ENCODE data around the gene ECPAS. TPM values are rescaled to one million over a fixed set of nuclear protein-coding genes. Genes with fewer than 3 reads are reported as not detected.
A peak's percentile ranks its signal among the peaks of the same experiment; 100 is the strongest.
"Not testable (repeated sequence)": the region's sequence is repeated elsewhere in the genome, so short reads cannot be mapped to it uniquely, and the experiment has no call there.

ECPAS gene
- total RNA-seq, 2 experiments from 2014 or later, result 72.8 to 75.3 TPM

DNA sequence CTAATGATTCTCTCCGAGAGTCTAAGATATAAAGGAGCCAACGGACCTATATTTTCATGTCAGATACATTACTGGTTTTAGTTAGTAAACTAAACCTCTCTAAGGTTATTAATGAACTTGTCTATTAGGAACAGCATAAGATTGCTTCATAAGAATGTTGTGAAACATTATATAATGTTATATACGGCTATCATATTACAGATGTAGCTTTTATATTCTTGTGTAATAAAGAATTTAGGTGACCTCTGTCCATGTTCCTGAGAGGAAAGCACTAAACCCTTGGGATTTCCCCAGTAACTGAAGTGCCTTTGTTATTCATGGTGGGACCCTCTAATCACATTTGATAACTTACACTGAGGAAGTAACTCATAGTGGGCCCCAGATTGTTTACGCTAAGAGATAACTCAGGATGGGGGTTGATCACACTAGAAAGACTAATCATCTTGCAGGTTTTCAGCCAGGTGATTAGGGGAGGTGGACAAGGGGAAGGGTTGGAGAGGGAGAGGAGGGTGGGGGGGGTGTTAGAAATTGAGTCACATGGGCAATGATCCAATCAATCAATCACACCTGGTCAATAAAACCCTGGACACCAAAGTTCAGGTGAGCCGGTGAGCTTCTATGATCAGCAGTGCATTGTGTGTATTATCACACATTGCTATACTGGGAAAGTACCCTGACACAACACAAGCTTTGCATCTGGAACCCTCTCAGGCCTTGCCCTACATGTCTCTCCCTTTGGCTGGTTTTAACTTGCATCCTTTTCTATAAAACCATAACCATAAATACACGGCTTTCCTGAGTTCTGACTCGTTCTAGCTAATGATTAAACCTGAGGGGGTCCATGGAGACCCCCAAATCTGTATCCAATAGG is 25.8 kb downstream of the ECPAS start:
- peaks cover 15% of the 10 kb centered on the region for H3K9me3 Mint-ChIP-seq (ENCODE audit: low read depth)
- CTCF ChIA-PET, result no interaction called here
- H3K4me3 Mint-ChIP-seq, result no peak overlapping the region
- ATAC-seq, result no peak
- no peaks in the 10 kb centered on the region for H3K27me3 Mint-ChIP-seq
- peaks cover 9% of the 10 kb centered on the region for H3K4me1 Mint-ChIP-seq
- H3K27ac Mint-ChIP-seq, result no peak overlapping the region
- H3K36me3 Mint-ChIP-seq, result peaks cover 30% of the 10 kb centered on the region
- DNase-seq, result no peak

DNA sequence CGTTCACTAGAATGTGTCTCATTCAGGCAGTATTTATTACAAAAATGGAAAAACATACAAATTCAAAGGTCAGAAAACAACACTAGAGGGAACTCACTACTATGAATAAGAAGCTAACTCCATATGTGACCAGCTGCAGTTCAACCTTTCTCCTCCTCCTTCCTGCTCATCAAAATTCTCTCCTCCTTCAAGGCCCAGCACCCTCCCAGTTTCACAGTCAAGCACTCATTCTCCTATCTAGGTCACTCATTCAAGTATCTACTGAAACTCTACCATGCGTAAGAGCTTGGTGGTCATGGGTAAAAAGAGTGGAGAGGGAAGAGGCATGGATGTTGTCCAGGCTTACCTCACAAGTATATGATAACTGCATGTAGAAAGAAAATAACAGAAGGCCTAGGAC is 27.7 kb downstream of the ECPAS start:
- peaks cover under 1% of the 10 kb centered on the region for H3K9me3 Mint-ChIP-seq (ENCODE audit: low read depth)
- H3K27me3 Mint-ChIP-seq, result no peaks in the 10 kb centered on the region
- H3K4me3 Mint-ChIP-seq, result no peak overlapping the region
- peak overlapping the region; percentile 35 for H3K27ac Mint-ChIP-seq
- H3K4me1 Mint-ChIP-seq, result peaks cover 9% of the 10 kb centered on the region
- ATAC-seq (no peak), DNase-seq (no peak)
- CTCF ChIA-PET, result no interaction called here
- peaks cover 23% of the 10 kb centered on the region for H3K36me3 Mint-ChIP-seq

- no peak overlapping the region for H3K27ac Mint-ChIP-seq
- no peak for DNase-seq
- H3K4me1 Mint-ChIP-seq, result peaks cover 9% of the 10 kb centered on the region
- no peak overlapping the region for H3K4me3 Mint-ChIP-seq
- ATAC-seq, result no peak
- no peaks in the 10 kb centered on the region for H3K27me3 Mint-ChIP-seq
- H3K36me3 Mint-ChIP-seq, result peaks cover 21% of the 10 kb centered on the region
- H3K9me3 Mint-ChIP-seq (ENCODE audit: low read depth), result no peaks in the 10 kb centered on the region
- CTCF ChIA-PET, result no interaction called here
Measured at GRCh38 chr9:111455638-111456037, 28.5 kb downstream of the ECPAS start.

DNA sequence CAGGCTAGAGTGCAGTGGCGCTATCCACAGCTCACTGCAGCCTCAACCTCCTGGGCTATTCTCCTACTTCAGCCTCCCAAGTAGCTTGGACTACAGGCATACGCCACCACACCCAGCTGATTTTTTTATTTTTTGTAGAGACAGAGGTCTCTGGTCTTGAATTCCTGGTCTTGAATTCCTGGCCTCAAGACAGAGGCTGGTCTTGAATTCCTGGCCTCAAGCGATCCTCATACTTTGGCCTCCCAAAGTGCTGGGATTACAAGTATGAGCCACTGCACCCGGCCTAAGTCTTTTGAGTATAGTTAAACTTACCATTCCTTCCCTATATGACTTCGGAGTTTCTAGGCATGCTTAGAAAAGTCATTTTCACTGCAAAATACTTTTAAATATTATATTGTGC is 29.4 kb downstream of the ECPAS start:
- H3K27me3 Mint-ChIP-seq, result no peaks in the 10 kb centered on the region
- H3K9me3 Mint-ChIP-seq (ENCODE audit: low read depth), result no peaks in the 10 kb centered on the region
- peaks cover 9% of the 10 kb centered on the region for H3K4me1 Mint-ChIP-seq
- no peak overlapping the region for H3K4me3 Mint-ChIP-seq
- no peak for DNase-seq
- peaks cover 27% of the 10 kb centered on the region for H3K36me3 Mint-ChIP-seq
- no peak overlapping the region for H3K27ac Mint-ChIP-seq
- no peak for ATAC-seq
- CTCF ChIA-PET, result no interaction called here

- H3K4me1 Mint-ChIP-seq, result peaks cover 9% of the 10 kb centered on the region
- CTCF ChIA-PET, result no interaction called here
- H3K36me3 Mint-ChIP-seq, result peaks cover 35% of the 10 kb centered on the region
- no peaks in the 10 kb centered on the region for H3K9me3 Mint-ChIP-seq (ENCODE audit: low read depth)
- ATAC-seq (no peak), DNase-seq (no peak)
- no peak overlapping the region for H3K4me3 Mint-ChIP-seq
- H3K27ac Mint-ChIP-seq, result no peak overlapping the region
- no peaks in the 10 kb centered on the region for H3K27me3 Mint-ChIP-seq
Measured at GRCh38 chr9:111451570-111451969, 32.6 kb downstream of the ECPAS start.

DNA sequence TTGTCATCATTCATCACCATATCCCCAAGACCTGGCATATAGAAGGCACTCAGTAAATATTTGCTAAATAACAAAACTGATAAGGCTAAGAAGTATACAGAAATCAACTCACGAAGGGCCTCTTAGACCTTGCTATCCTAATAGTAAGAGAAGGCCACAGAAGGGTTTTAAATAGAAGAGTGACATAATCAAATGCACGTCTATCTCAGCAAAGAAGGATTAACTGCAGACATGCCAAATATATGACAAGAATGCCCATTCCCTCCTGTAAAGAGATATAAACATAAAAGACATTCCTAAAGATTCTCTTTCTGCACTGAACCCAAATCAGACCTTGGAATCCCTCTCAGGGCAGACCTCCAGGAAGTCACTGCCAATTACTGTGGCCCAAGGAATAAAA is 34.1 kb downstream of the ECPAS start:
- Mint-ChIP-seq H3K36me3 (peaks cover 43% of the 10 kb centered on the region), H3K4me1 (peaks cover 5% of the 10 kb centered on the region), H3K9me3 (ENCODE audit: low read depth) (no peaks in the 10 kb centered on the region), H3K4me3 (no peak overlapping the region), H3K27ac (no peak overlapping the region), H3K27me3 (no peaks in the 10 kb centered on the region)
- CTCF ChIA-PET, result no interaction called here
- DNase-seq (no peak), ATAC-seq (no peak)

DNA sequence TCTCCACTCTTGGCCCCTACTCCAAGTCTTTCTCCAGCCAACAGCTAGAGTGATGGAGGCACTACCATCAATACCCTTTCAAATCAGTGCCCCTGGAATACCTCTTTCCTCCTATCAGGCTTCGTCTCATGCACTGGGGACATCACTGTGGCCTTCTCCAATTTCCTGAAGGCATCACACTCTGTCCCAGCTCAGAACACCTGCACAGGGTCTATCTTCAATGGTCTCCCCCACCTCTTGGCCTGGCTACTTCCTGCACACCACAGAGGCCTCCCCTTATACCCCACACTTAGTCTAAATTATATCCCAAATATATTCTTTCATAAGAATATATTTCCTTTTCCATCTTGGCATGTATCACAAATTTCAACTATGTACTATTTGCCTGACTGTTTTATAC is 34.5 kb downstream of the ECPAS start:
- Mint-ChIP-seq H3K9me3 (ENCODE audit: low read depth) (no peaks in the 10 kb centered on the region), H3K4me3 (no peak overlapping the region), H3K27ac (no peak overlapping the region), H3K27me3 (no peaks in the 10 kb centered on the region), H3K4me1 (peaks cover 5% of the 10 kb centered on the region), H3K36me3 (peaks cover 44% of the 10 kb centered on the region)
- DNase-seq (no peak), ATAC-seq (no peak)
- CTCF ChIA-PET, result no interaction called here

DNA sequence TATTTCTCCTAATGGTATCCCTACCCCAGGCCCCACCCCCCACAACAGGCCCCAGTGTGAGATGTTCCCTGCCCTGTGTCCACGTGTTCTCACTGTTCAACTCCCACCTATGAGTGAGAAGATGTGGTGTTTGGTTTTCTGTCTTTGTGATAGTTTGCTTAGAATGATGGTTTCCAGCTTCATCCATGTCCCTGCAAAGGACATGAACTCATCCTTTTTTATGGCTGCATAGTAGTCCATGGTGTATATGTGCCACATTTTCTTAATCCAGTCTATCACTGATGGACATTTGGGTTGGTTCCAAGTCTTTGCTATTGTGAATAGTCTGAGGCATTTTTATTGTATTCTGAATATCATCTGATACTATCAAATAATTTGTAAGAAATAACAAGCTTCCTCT is 38.4 kb downstream of the ECPAS start:
- H3K4me1 Mint-ChIP-seq; ATAC-seq; H3K9me3 Mint-ChIP-seq (ENCODE audit: low read depth); H3K4me3 Mint-ChIP-seq; H3K27ac Mint-ChIP-seq; H3K27me3 Mint-ChIP-seq; DNase-seq; CTCF ChIA-PET: not testable (repeated sequence)
- H3K36me3 Mint-ChIP-seq, result peaks cover 53% of the 10 kb centered on the region

- H3K9me3 Mint-ChIP-seq (ENCODE audit: low read depth), result no peaks in the 10 kb centered on the region
- DNase-seq (no peak), ATAC-seq (no peak)
- no peak overlapping the region for H3K27ac Mint-ChIP-seq
- peaks cover 4% of the 10 kb centered on the region for H3K4me1 Mint-ChIP-seq
- H3K4me3 Mint-ChIP-seq, result no peak overlapping the region
- CTCF ChIA-PET, result no interaction called here
- peaks cover 61% of the 10 kb centered on the region for H3K36me3 Mint-ChIP-seq
- no peaks in the 10 kb centered on the region for H3K27me3 Mint-ChIP-seq
Measured at GRCh38 chr9:111443454-111443853, 40.7 kb downstream of the ECPAS start.

DNA sequence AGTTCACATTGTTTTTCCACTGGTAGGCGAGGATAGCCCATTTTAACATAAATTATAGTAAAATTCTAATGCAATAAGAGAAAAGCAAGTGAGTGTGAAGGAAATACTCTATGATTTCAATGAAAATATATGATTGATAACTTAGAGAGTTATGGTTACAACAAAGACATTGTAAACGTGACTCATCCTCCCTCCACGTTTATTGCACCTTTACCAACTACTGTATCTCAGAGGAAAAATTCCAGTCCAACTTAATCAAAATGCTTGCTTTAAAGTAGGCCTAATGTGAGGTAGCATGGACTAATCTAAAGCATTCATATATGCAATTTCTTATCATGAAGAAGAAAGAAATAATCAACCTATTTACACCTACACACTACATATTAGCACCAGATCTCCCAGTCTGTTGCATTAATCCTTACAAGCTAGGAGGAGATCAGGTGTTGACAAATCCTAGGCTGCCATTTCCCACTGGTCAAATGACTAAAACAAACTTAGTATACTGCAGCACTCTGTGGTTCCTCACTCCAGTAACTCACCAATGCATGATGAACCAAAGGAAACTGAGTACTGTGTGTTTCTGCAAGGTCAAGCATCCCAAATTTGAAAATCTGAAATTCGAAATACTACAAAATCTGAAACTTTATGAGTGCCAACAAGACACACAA is 41.7 kb downstream of the ECPAS start:
- H3K4me3 Mint-ChIP-seq, result no peak overlapping the region
- no peak overlapping the region for H3K27ac Mint-ChIP-seq
- no peaks in the 10 kb centered on the region for H3K9me3 Mint-ChIP-seq (ENCODE audit: low read depth)
- CTCF ChIA-PET, result no interaction called here
- H3K36me3 Mint-ChIP-seq, result peaks cover 61% of the 10 kb centered on the region
- DNase-seq, result no peak
- no peak for ATAC-seq
- H3K4me1 Mint-ChIP-seq, result peaks cover 4% of the 10 kb centered on the region
- no peaks in the 10 kb centered on the region for H3K27me3 Mint-ChIP-seq

GRCh38 chr9:111440226-111440625 is 44.0 kb downstream of the ECPAS start:
- no peak overlapping the region for H3K27ac Mint-ChIP-seq
- no peaks in the 10 kb centered on the region for H3K27me3 Mint-ChIP-seq
- DNase-seq, result no peak
- peaks cover 54% of the 10 kb centered on the region for H3K36me3 Mint-ChIP-seq
- H3K4me3 Mint-ChIP-seq, result no peak overlapping the region
- H3K4me1 Mint-ChIP-seq, result peaks cover 4% of the 10 kb centered on the region
- ATAC-seq, result no peak
- no peaks in the 10 kb centered on the region for H3K9me3 Mint-ChIP-seq (ENCODE audit: low read depth)
- CTCF ChIA-PET, result no interaction called here

DNA sequence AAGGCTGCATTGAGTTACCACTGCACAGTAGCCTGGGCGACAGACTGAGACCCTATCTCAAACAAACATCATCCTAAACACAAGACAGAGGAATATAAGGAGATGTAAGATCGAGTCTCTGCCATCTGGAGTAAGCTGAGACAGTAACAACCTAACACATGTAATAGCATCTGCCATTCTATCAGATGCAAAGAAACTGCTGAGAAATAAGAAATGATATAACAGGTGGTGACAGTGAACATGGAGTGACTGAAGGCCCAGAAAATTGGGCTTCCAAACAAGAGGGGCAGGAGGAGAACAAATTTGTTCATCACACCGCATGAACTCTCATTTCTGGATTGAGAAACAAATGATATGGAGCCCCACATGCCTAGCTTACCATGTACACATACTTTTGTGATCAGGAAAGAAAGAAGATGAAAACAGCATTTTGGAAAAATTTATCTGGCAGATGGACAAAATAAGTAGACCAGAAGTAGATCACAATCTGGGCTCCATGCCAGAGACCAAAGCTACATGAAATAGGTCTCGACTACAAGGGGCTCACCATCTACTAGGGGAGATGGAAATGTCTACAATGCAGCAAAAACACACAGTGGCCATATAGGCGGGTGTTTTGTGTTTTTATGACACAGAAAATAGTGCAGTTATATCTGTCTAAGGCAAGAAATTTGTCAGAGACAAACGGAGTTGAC is 45.5 kb downstream of the ECPAS start:
- ATAC-seq, result no peak
- no peak overlapping the region for H3K27ac Mint-ChIP-seq
- H3K27me3 Mint-ChIP-seq, result no peaks in the 10 kb centered on the region
- peaks cover 2% of the 10 kb centered on the region for H3K4me1 Mint-ChIP-seq
- H3K9me3 Mint-ChIP-seq (ENCODE audit: low read depth), result no peaks in the 10 kb centered on the region
- DNase-seq, result no peak
- CTCF ChIA-PET, result no interaction called here
- no peak overlapping the region for H3K4me3 Mint-ChIP-seq
- H3K36me3 Mint-ChIP-seq, result peaks cover 47% of the 10 kb centered on the region

DNA sequence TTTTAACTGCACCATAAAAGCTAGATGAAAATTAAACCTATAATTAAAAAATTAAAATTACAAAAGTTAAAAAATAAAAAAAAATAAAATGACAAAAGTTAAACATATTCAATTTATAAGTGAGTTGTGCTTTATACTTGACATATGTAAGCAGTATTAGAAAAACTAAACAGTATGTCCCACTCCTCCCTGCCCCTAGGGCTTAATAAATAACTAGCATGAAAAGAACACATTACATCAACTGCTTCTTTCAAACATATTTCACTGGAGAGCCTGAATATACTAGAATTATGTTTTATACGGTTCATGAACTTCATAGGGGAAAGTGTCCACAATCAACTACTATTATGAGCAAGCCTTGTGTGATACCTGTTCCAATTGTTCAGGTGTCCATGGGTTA is 47.6 kb downstream of the ECPAS start:
- H3K4me3 Mint-ChIP-seq, result no peak overlapping the region
- ATAC-seq (no peak), DNase-seq (no peak)
- no peaks in the 10 kb centered on the region for H3K4me1 Mint-ChIP-seq
- H3K27me3 Mint-ChIP-seq, result no peaks in the 10 kb centered on the region
- no peak overlapping the region for H3K27ac Mint-ChIP-seq
- peaks cover 46% of the 10 kb centered on the region for H3K36me3 Mint-ChIP-seq
- CTCF ChIA-PET, result no interaction called here
- no peaks in the 10 kb centered on the region for H3K9me3 Mint-ChIP-seq (ENCODE audit: low read depth)

GRCh38 chr9:111433082-111433481 is 51.1 kb downstream of the ECPAS start:
- Mint-ChIP-seq H3K27me3 (no peaks in the 10 kb centered on the region), H3K36me3 (peaks cover 50% of the 10 kb centered on the region)
- CTCF ChIA-PET, result interaction anchor here (1.2 kb wide), 1 partner anchor 8 kb away, joined by 3 read pairs; no protein-coding TSS in a partner anchor

More at GRCh38 chr9:111433082-111433481, 51.1 kb downstream of the ECPAS start:
- no peak overlapping the region for H3K4me3 Mint-ChIP-seq
- H3K9me3 Mint-ChIP-seq (ENCODE audit: low read depth), result no peaks in the 10 kb centered on the region
- no peak overlapping the region for H3K27ac Mint-ChIP-seq
- DNase-seq (no peak), ATAC-seq (no peak)
- H3K4me1 Mint-ChIP-seq, result no peaks in the 10 kb centered on the region
